Endodermal cell (in vitro differentiated cells): Measurements from ENCODE around the gene KRT3. TPM values are rescaled to one million over a fixed set of nuclear protein-coding genes. Genes with fewer than 3 reads are reported as not detected.

ENCODE experiments used
- DNase-seq: peaks from one replicate; pipeline ENCODE4 v3.0.0-alpha.2; 2017
- H3K27ac ChIP-seq: 2 replicates; pipeline ENCODE4 v1.5.1; 2013; ENCODE audit warnings: mild to moderate bottlenecking, low read depth, low read length, moderate library complexity
- H3K27me3 ChIP-seq: 2 replicates; pipeline ENCODE4 v1.6.1; 2013; ENCODE audit warnings: mild to moderate bottlenecking, low read length, moderate library complexity; ENCODE audit not compliant: insufficient read depth, control insufficient read depth, poor library complexity, severe bottlenecking
- H3K36me3 ChIP-seq: 2 replicates; pipeline ENCODE4 v1.7.0; 2013; ENCODE audit warnings: mild to moderate bottlenecking, low read length, moderate library complexity; ENCODE audit not compliant: control insufficient read depth, insufficient read depth
- H3K4me1 ChIP-seq: one replicate; pipeline ENCODE4 v1.7.0; 2013; ENCODE audit warnings: low read length; ENCODE audit not compliant: control insufficient read depth, insufficient read depth
- H3K4me3 ChIP-seq: 2 replicates; pipeline ENCODE4 v1.5.1; 2013; ENCODE audit warnings: mild to moderate bottlenecking, low read length, moderate library complexity
- H3K9ac ChIP-seq: 2 replicates; pipeline ENCODE4 v1.6.1; 2013; ENCODE audit warnings: mild to moderate bottlenecking, low read length, moderate library complexity; ENCODE audit not compliant: poor library complexity, severe bottlenecking; ENCODE audit errors: extremely low read depth
- H3K9me3 ChIP-seq: 2 replicates; pipeline ENCODE4 v1.6.1; 2013; ENCODE audit warnings: mild to moderate bottlenecking, low read length, moderate library complexity; ENCODE audit not compliant: control insufficient read depth
- H3K27ac Mint-ChIP-seq: 2 replicates; pipeline ENCODE4 v1.8.0; 2020; ENCODE audit warnings: mixed read lengths
- H3K27me3 Mint-ChIP-seq: 2 replicates; pipeline ENCODE4 v1.8.0; 2021; ENCODE audit warnings: mild to moderate bottlenecking, mixed read lengths; ENCODE audit not compliant: insufficient read depth
- H3K36me3 Mint-ChIP-seq: 2 replicates; pipeline ENCODE4 v1.8.0; 2020; ENCODE audit warnings: low read depth, mixed read lengths
- H3K4me1 Mint-ChIP-seq: 2 replicates; pipeline ENCODE4 v1.8.0; 2020; ENCODE audit warnings: mixed read lengths
- H3K4me3 Mint-ChIP-seq: 2 replicates; pipeline ENCODE4 v1.8.0; 2020; ENCODE audit warnings: mild to moderate bottlenecking, moderate library complexity, mixed read lengths
- H3K9me3 Mint-ChIP-seq: 2 replicates; pipeline ENCODE4 v1.8.0; 2020; ENCODE audit warnings: mild to moderate bottlenecking, mixed read lengths
- CTCF ChIP-seq: fragments of 200-600 bp; sonication (generic); conservative IDR thresholded peaks from 2 replicates; pipeline ENCODE4 v1.5.0; 2021; ENCODE audit warnings: antibody characterized with exemption, mild to moderate bottlenecking
- WGBS, 2 experiments: methylation state at CpG; one replicate each; pipeline versions ENCODE4 v1.1.5 to v1.1.7; 2013; ENCODE audit warnings: missing lambda C conversion rate in 2 of 2, mixed read lengths in 1 of 2; ENCODE audit not compliant: insufficient coverage in 1 of 2, insufficient read length in 1 of 2; 5-methylcytosine and 5-hydroxymethylcytosine counted together
- total RNA-seq, 2 donors: library from RNA; stranded (reverse); fragmentation: NEBNext Ultra II Directional in 1 of 2; extraction: Animal tissue kit (Norgen Biotek cat#: 25700) in 1 of 2; gene quantifications; 2 replicates in 1 of 2; 3 replicates in 1 of 2; pipeline ENCODE4 v1.2.1, GENCODE V29; 2021

KRT3 gene
- total RNA-seq, 2 donors from 2014 or later: not detected

GRCh38 chr12:52834727-52835001 is 38.7 kb upstream of the KRT3 start:
- Mint-ChIP-seq H3K27me3 (peaks cover 7% of the 10 kb centered on the region), H3K36me3 (no peaks in the 10 kb centered on the region), H3K27ac (no peak overlapping the region), H3K4me3 (no peak overlapping the region), H3K9me3 (no peaks in the 10 kb centered on the region), H3K4me1 (no peaks in the 10 kb centered on the region)
- no peak overlapping the region for H3K4me3 ChIP-seq
- H3K36me3 ChIP-seq: no peaks in the 10 kb centered on the region
- no peak overlapping the region for H3K27ac ChIP-seq
- H3K9ac ChIP-seq: no peak overlapping the region
- no peak for TF ChIP-seq CTCF
- DNase-seq: no peak
- no peaks in the 10 kb centered on the region for H3K27me3 ChIP-seq
- no peaks in the 10 kb centered on the region for H3K4me1 ChIP-seq
- H3K9me3 ChIP-seq: no peaks in the 10 kb centered on the region
- 87 to 97% methylated on average over 3 to 4 of the region's 4 CpGs for WGBS, 2 experiments

- H3K4me1 Mint-ChIP-seq: no peaks in the 10 kb centered on the region
- Histone ChIP-seq H3K9me3 (no peaks in the 10 kb centered on the region), H3K4me3 (no peak within 1 kb of the TSS), H3K4me1 (no peaks in the 10 kb centered on the region), H3K27ac (no peak within 1 kb of the TSS), H3K27me3 (no peaks in the 10 kb centered on the region), H3K9ac (no peak within 1 kb of the TSS), H3K36me3 (no peaks in the 10 kb centered on the region)
- no peaks in the 10 kb centered on the region for H3K36me3 Mint-ChIP-seq
- peaks cover 9% of the 10 kb centered on the region for H3K27me3 Mint-ChIP-seq
- no peak for TF ChIP-seq CTCF
- no peak within 1 kb of the TSS for H3K4me3 Mint-ChIP-seq
- no peaks in the 10 kb centered on the region for H3K9me3 Mint-ChIP-seq
- DNase-seq: no peak
- no peak within 1 kb of the TSS for H3K27ac Mint-ChIP-seq
- 93 to 98% methylated on average over 11 to 22 of the region's 22 CpGs for WGBS, 2 experiments
Observed at GRCh38 chr12:52833922-52834726, 38.2 kb upstream of the KRT3 start, which contains the start of gene KRT79. Gene KRT79 (minus strand): TSS chr12:52834311. CDS start chr12:52834260, 51 bp downstream.

DNA sequence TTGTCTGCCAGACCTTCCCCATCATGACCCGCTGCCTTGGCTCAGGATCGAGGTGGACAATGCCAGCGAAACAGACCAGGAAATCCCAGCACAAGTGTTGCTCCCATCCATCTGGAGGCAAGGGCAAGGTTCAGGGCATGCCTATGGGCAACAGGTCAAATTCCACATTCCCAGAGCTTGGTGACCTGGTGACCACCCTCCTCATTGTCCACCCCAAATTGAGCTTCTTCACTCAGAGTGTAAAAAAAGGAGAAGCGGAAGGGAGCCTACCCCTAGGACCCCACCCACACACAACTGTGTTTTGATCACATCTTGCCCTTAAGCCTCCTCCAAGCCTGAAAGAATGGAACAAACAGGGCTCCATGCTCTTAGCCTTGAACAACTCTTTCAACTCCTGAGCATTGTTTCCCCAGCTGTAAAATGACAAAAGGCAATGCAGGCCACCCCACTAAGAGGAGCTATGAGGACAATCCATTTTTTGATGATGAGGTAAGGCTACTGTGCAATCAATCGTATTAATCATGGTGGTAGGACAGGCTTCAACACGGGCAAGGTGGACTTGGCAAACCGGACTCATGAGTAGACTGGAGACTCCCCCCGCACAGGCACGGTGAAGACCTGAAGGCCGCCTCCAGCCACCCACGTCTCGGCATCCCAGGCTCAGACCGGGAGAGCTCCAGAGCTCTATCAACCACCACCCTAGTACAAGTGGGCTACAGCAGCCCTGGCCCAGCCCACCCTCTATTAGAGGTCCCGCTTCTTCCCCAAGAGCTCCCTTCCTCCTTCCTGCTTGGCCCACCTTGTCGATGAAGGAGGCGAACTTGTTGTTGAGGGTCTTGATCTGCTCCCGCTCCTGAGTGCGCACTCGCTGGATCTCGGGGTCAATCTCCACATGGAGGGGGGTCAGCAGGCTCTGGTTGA is 37.3 kb upstream of the KRT3 start:
- Mint-ChIP-seq H3K27ac (no peak overlapping the region), H3K27me3 (peaks cover 9% of the 10 kb centered on the region), H3K4me3 (no peak overlapping the region), H3K4me1 (no peaks in the 10 kb centered on the region), H3K9me3 (no peaks in the 10 kb centered on the region), H3K36me3 (no peaks in the 10 kb centered on the region)
- no peaks in the 10 kb centered on the region for H3K4me1 ChIP-seq
- no peak for TF ChIP-seq CTCF
- 90 to 95% methylated on average over 12 to 20 of the region's 20 CpGs for WGBS, 2 experiments
- H3K27ac ChIP-seq: no peak overlapping the region
- H3K9me3 ChIP-seq: no peaks in the 10 kb centered on the region
- no peak overlapping the region for H3K4me3 ChIP-seq
- H3K36me3 ChIP-seq: no peaks in the 10 kb centered on the region
- H3K27me3 ChIP-seq: no peaks in the 10 kb centered on the region
- H3K9ac ChIP-seq: no peak overlapping the region
- no peak for DNase-seq
